CD4-positive, alpha-beta T cell (primary cell): ENCODE measurements around the gene GIGYF1. TPM values are rescaled to one million over a fixed set of nuclear protein-coding genes. Genes with fewer than 3 reads are reported as not detected.

Experiments used
- ATAC-seq: fragments of 200-7000 bp; cut with Tn5 transposase; one replicate; pipeline ENCODE4 v1.10.0; 2022; ENCODE audit warnings: mild to moderate bottlenecking; ENCODE audit not compliant: poor library complexity
- CTCF ChIA-PET: fragments of 350-600 bp; sonication (Branson Sonifier 250); formaldehyde crosslinking; loops from one replicate; lab custom pipeline; 2021; ENCODE audit warnings: antibody characterized with exemption, inconsistent platforms; lab: Charles Lee
- POLR2A ChIA-PET: fragments of 350-600 bp; sonication (Branson Sonifier 250); formaldehyde crosslinking; loops from one replicate; lab custom pipeline; 2021; ENCODE audit warnings: antibody characterized with exemption, inconsistent platforms; lab: Charles Lee
- DNase-seq, 14 experiments: peaks; one replicate each; pipeline ENCODE4 v3.0.0-alpha.2; 2013 to 2020; ENCODE audit warnings: mixed read lengths in 2 of 14
- H3K27ac ChIP-seq, 2 donors: one replicate each; pipeline versions ENCODE4 v1.5.1 to v1.7.0; 2013; ENCODE audit warnings: low read length in 2 of 2, low read depth in 1 of 2, mild to moderate bottlenecking in 1 of 2
- H3K27me3 ChIP-seq, 2 experiments: 1 replicate in 1 of 2; 2 replicates in 1 of 2; pipeline versions ENCODE4 v1.6.1 to v1.7.0; 2013; ENCODE audit warnings: low read length in 2 of 2, control low read depth in 1 of 2, mild to moderate bottlenecking in 1 of 2, moderate library complexity in 1 of 2; ENCODE audit not compliant: insufficient read depth in 2 of 2, control insufficient read depth in 1 of 2
- H3K36me3 ChIP-seq: one replicate; pipeline ENCODE4 v1.6.1; 2013; ENCODE audit warnings: low read length, control low read depth; ENCODE audit not compliant: insufficient read depth
- H3K4me1 ChIP-seq: one replicate; pipeline ENCODE4 v1.6.1; 2013; ENCODE audit warnings: low read length, control low read depth; ENCODE audit not compliant: insufficient read depth
- H3K4me3 ChIP-seq: one replicate; pipeline ENCODE4 v1.5.1; 2013; ENCODE audit warnings: mild to moderate bottlenecking, low read length, moderate library complexity
- H3K9me3 ChIP-seq, 2 experiments: 1 replicate in 1 of 2; 2 replicates in 1 of 2; pipeline versions ENCODE4 v1.6.1 to v1.7.0; 2013; ENCODE audit warnings: low read length in 2 of 2, mild to moderate bottlenecking in 2 of 2, control low read depth in 1 of 2, moderate library complexity in 1 of 2; ENCODE audit not compliant: control insufficient read depth in 1 of 2, insufficient read depth in 1 of 2
- H3K27ac Mint-ChIP-seq: one replicate; pipeline ENCODE4 v1.8.0; 2020; ENCODE audit warnings: mixed read lengths
- H3K27me3 Mint-ChIP-seq: one replicate; pipeline ENCODE4 v1.8.0; 2021; ENCODE audit warnings: mixed read lengths
- H3K36me3 Mint-ChIP-seq: one replicate; pipeline ENCODE4 v1.8.0; 2021; ENCODE audit warnings: low read depth, mixed read lengths
- H3K4me1 Mint-ChIP-seq: one replicate; pipeline ENCODE4 v1.8.0; 2021; ENCODE audit warnings: low read depth, mixed read lengths
- H3K4me3 Mint-ChIP-seq: one replicate; pipeline ENCODE4 v1.8.0; 2020; ENCODE audit warnings: mild to moderate bottlenecking, mixed read lengths
- H3K9me3 Mint-ChIP-seq: one replicate; pipeline ENCODE4 v1.8.0; 2020; ENCODE audit warnings: mixed read lengths
- intact Hi-C, 2 experiments: fragments of 100-400 bp; cut with DNase I in 1 of 2; cut with micrococcal nuclease in 1 of 2; formaldehyde crosslinking; loops; one replicate each; pipeline versions ENCODE4 v1.15.1 to v1.9.0; 2023 to 2025; cut with DNase I, micrococcal nuclease
- total RNA-seq, 174 experiments: library from RNA in 2 of 174; stranded (reverse) in 2 of 174; gene quantifications; one replicate each; pipeline ENCODE4 v1.2.3 and lab custom pipeline; 2021 to 2026
- TF ChIP-seq, protein P1 (sequence below): fragments of 200-600 bp; IDR thresholded peaks from one replicate; pipeline ENCODE4 v1.8.0; 2022; ENCODE audit warnings: antibody characterized with exemption, mild to moderate bottlenecking

The GIGYF1 gene
- total RNA-seq, 2 experiments from 2014 or later: 75.5 to 78.8 TPM

DNA sequence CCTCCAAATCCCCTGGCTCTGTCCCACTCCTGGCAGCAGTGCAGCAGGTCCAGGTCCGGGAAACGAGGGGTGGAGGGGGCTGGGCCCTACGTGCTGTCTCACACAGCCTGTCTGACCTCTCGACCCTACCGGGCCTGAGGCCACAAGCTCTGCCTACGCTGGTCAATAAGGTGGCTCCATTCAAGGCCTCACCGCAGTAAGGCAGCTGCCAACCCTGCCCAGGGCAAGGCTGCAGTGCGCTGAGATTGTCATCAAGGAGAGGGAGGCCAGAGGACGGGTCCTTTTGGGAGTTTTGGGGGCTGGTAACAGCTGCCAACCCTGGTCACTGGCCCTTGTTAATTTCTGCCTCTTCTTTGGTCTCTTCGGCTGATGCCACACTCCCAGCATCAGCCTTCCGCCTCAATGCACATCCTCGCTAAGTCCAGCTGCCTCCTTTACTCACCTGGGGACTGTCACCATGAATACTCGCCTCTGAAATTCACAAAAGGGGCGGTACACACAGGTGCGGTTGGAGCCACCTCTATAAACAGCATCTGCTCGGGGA, 29.8 kb upstream of the GIGYF1 start:
- ChIA-PET POLR2A (no interaction called here), CTCF (interaction anchor here (2.1 kb wide), 1 partner anchor 19 kb away, joined by 5 read pairs; no protein-coding TSS in a partner anchor)
- ATAC-seq (no peak), DNase-seq (no peak)
- H3K9me3 ChIP-seq: peaks cover 0 to 19% of the 10 kb centered on the region in 2 experiments
- intact Hi-C loops: loop anchor here in 1 of 2 experiments (2.0 kb wide), 1 partner anchor 255 kb away; no protein-coding TSS in a partner anchor
- H3K36me3 ChIP-seq: no peaks in the 10 kb centered on the region
- H3K27me3 ChIP-seq: peaks cover 17 to 46% of the 10 kb centered on the region in 2 experiments
- H3K27ac Mint-ChIP-seq: no peak overlapping the region
- TF ChIP-seq, protein P1, sequence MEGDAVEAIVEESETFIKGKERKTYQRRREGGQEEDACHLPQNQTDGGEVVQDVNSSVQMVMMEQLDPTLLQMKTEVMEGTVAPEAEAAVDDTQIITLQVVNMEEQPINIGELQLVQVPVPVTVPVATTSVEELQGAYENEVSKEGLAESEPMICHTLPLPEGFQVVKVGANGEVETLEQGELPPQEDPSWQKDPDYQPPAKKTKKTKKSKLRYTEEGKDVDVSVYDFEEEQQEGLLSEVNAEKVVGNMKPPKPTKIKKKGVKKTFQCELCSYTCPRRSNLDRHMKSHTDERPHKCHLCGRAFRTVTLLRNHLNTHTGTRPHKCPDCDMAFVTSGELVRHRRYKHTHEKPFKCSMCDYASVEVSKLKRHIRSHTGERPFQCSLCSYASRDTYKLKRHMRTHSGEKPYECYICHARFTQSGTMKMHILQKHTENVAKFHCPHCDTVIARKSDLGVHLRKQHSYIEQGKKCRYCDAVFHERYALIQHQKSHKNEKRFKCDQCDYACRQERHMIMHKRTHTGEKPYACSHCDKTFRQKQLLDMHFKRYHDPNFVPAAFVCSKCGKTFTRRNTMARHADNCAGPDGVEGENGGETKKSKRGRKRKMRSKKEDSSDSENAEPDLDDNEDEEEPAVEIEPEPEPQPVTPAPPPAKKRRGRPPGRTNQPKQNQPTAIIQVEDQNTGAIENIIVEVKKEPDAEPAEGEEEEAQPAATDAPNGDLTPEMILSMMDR: no peak
- H3K4me1 Mint-ChIP-seq: peaks cover 5% of the 10 kb centered on the region
- no peaks in the 10 kb centered on the region for H3K9me3 Mint-ChIP-seq
- peaks cover 64% of the 10 kb centered on the region for H3K27me3 Mint-ChIP-seq
- no peak overlapping the region for H3K4me3 ChIP-seq
- no peak overlapping the region for H3K27ac ChIP-seq
- no peak overlapping the region for H3K4me3 Mint-ChIP-seq
- H3K4me1 ChIP-seq: peaks cover 3% of the 10 kb centered on the region
- H3K36me3 Mint-ChIP-seq: no peaks in the 10 kb centered on the region

- H3K27me3 Mint-ChIP-seq: peaks cover 67% of the 10 kb centered on the region
Measured at GRCh38 chr7:100722480-100723212, 28.6 kb upstream of the GIGYF1 start.

DNA sequence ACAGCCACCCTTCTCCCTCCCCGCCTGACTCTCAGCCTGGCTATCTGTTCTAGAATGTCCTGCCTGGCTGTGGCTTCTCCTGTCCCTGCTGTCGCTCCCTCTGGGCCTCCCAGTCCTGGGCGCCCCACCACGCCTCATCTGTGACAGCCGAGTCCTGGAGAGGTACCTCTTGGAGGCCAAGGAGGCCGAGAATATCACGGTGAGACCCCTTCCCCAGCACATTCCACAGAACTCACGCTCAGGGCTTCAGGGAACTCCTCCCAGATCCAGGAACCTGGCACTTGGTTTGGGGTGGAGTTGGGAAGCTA, 27.4 kb upstream of the GIGYF1 start:
- TF ChIP-seq, protein P1: no peak
- CTCF ChIA-PET: no interaction called here
- Histone ChIP-seq H3K27ac (no peak overlapping the region), H3K27me3 (peaks cover 17 to 46% of the 10 kb centered on the region in 2 experiments), H3K4me3 (no peak overlapping the region), H3K4me1 (peaks cover 3% of the 10 kb centered on the region), H3K9me3 (peaks cover 0 to 25% of the 10 kb centered on the region in 2 experiments), H3K36me3 (no peaks in the 10 kb centered on the region)
- no peak overlapping the region for H3K27ac Mint-ChIP-seq
- no peak overlapping the region for H3K4me3 Mint-ChIP-seq
- H3K9me3 Mint-ChIP-seq: peaks cover 5% of the 10 kb centered on the region
- ATAC-seq (no peak), DNase-seq (no peak)
- H3K27me3 Mint-ChIP-seq: peaks cover 62% of the 10 kb centered on the region
- H3K36me3 Mint-ChIP-seq: no peaks in the 10 kb centered on the region
- POLR2A ChIA-PET: interaction anchor here (0.8 kb wide), 1 partner anchor 15 kb away, joined by 3 read pairs; the partner anchor contains the start of gene POP7
- peaks cover 5% of the 10 kb centered on the region for H3K4me1 Mint-ChIP-seq
- intact Hi-C loops: no loop called here

More at GRCh38 chr7:100722480-100723212, 28.6 kb upstream of the GIGYF1 start:
- Mint-ChIP-seq H3K36me3 (no peaks in the 10 kb centered on the region), H3K9me3 (peaks cover 5% of the 10 kb centered on the region), H3K4me1 (peaks cover 5% of the 10 kb centered on the region), H3K4me3 (no peak overlapping the region), H3K27ac (no peak overlapping the region)
- Histone ChIP-seq H3K36me3 (no peaks in the 10 kb centered on the region), H3K4me1 (peaks cover 3% of the 10 kb centered on the region), H3K9me3 (peaks cover 0 to 21% of the 10 kb centered on the region in 2 experiments), H3K27me3 (peaks cover 17 to 46% of the 10 kb centered on the region in 2 experiments), H3K27ac (no peak overlapping the region), H3K4me3 (no peak overlapping the region)
- CTCF ChIA-PET: interaction anchor here (2.1 kb wide), 1 partner anchor 18 kb away, joined by 5 read pairs; no protein-coding TSS in a partner anchor
- intact Hi-C loops: no loop called here
- no peak for DNase-seq
- POLR2A ChIA-PET: interaction anchor here (0.8 kb wide), 1 partner anchor 17 kb away, joined by 3 read pairs; the partner anchor contains the start of gene POP7
- ATAC-seq: no peak
- TF ChIP-seq, protein P1: no peak
